Tibial nerve (tissue), 4 donors: ENCODE data around the gene CCDC190.
A peak's percentile ranks its signal among the peaks of the same experiment; 100 is the strongest.

ENCODE experiments used
- EP300 ChIP-seq, 2 donors: sonication (generic); formaldehyde crosslinking; IDR thresholded peaks; one replicate each; pipeline ENCODE4 v1.6.1; 2017; ENCODE audit warnings: antibody characterized with exemption in 2 of 2, mild to moderate bottlenecking in 1 of 2
- POLR2A ChIP-seq, 2 donors: fragments of 450-650 bp; IDR thresholded peaks; one replicate each; pipeline ENCODE4 v1.6.1; 2017; ENCODE audit warnings: antibody characterized with exemption in 2 of 2, mild to moderate bottlenecking in 2 of 2, moderate library complexity in 2 of 2
- TF ChIP-seq, protein P1 (sequence below), 5 experiments: fragments of 200-600 bp in 3 of 5; fragments of 450-650 bp in 2 of 5; sonication (generic) in 3 of 5; IDR thresholded peaks; one replicate each; pipeline ENCODE4 v1.5.1; 2016 to 2019; ENCODE audit warnings: antibody characterized with exemption in 5 of 5, mild to moderate bottlenecking in 3 of 5, moderate library complexity in 2 of 5

GRCh38 chr1:162892906-162893611 lies 32.1 kb upstream of the CCDC190 start:
- TF ChIP-seq, protein P1, sequence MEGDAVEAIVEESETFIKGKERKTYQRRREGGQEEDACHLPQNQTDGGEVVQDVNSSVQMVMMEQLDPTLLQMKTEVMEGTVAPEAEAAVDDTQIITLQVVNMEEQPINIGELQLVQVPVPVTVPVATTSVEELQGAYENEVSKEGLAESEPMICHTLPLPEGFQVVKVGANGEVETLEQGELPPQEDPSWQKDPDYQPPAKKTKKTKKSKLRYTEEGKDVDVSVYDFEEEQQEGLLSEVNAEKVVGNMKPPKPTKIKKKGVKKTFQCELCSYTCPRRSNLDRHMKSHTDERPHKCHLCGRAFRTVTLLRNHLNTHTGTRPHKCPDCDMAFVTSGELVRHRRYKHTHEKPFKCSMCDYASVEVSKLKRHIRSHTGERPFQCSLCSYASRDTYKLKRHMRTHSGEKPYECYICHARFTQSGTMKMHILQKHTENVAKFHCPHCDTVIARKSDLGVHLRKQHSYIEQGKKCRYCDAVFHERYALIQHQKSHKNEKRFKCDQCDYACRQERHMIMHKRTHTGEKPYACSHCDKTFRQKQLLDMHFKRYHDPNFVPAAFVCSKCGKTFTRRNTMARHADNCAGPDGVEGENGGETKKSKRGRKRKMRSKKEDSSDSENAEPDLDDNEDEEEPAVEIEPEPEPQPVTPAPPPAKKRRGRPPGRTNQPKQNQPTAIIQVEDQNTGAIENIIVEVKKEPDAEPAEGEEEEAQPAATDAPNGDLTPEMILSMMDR (IDR thresholded peaks at IDR 0.05) = no peak
- TF ChIP-seq POLR2A (IDR thresholded peaks at IDR 0.05) (no peak), EP300 (IDR thresholded peaks at IDR 0.05) (peak in 1 of 2 donors; percentile 23)
